ENCODE results near the gene EXD3. TPM values are rescaled to one million over a fixed set of nuclear protein-coding genes. Genes with fewer than 3 reads are reported as not detected.

EXD3 gene
- total and polyA plus RNA-seq, 2 of the 4 experiments (the other 2 are of a cell fraction), result 1.1 to 7.4 TPM

DNA sequence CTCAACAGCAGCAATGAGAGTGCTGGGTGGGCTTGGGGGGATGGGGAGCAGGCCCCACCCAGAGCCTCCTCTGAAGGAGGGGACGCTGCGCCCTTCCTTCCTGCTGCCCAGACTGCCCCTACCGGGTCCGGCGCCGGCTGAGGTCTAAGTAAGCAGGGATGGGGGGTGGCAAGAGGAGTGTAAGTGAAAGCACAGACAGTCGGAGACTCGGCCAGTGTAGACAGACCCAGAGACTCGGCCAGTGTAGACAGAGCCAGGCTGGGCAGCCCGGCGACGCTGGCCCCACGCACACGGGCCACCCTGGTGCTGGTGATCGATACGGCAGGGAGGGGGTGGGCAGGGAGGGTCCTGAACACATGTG lies 25.6 kb upstream of the EXD3 start:
- in situ Hi-C loops (cut with MboI; ENCODE audit: low sequenced_read_pairs), result no loop called here
- no peaks in the 10 kb centered on the region for H3K27me3 ChIP-seq (ENCODE audit: control insufficient read depth, insufficient read depth, low read length)
- peaks cover 4% of the 10 kb centered on the region; the same call in 1 of the 2 replicates for H4K20me1 ChIP-seq (ENCODE audit: insufficient read depth, low read length)
- dilution Hi-C loops (cut with HindIII; ENCODE audit: low sequenced_read_pairs, unreplicated experiment), result no loop called here
- DNase-seq (no peak), ATAC-seq (ENCODE audit: low read depth) (no peak)
- TF ChIP-seq RAD21 (IDR thresholded peaks at IDR 0.05; ENCODE audit: low read length) (no peak), RCOR1 (IDR thresholded peaks at IDR 0.05; ENCODE audit: insufficient replicate concordance, low read length) (no peak), MAZ (IDR thresholded peaks at IDR 0.05; ENCODE audit: borderline replicate concordance, low read depth, low read length) (no peak), FOS (IDR thresholded peaks at IDR 0.05; ENCODE audit: low read depth, low read length) (no peak), MXI1 (IDR thresholded peaks at IDR 0.05; ENCODE audit: borderline replicate concordance, low read depth, low read length) (no peak), CEBPB (IDR thresholded peaks at IDR 0.05; ENCODE audit: low read depth, low read length) (no peak), BHLHE40 (IDR thresholded peaks at IDR 0.05; ENCODE audit: low read depth, low read length) (no peak), RFX5 (IDR thresholded peaks at IDR 0.05; ENCODE audit: low read depth, low read length) (no peak), SMC3 (IDR thresholded peaks at IDR 0.05; ENCODE audit: low read depth, low read length) (no peak)
- TF ChIP-seq, protein P1, sequence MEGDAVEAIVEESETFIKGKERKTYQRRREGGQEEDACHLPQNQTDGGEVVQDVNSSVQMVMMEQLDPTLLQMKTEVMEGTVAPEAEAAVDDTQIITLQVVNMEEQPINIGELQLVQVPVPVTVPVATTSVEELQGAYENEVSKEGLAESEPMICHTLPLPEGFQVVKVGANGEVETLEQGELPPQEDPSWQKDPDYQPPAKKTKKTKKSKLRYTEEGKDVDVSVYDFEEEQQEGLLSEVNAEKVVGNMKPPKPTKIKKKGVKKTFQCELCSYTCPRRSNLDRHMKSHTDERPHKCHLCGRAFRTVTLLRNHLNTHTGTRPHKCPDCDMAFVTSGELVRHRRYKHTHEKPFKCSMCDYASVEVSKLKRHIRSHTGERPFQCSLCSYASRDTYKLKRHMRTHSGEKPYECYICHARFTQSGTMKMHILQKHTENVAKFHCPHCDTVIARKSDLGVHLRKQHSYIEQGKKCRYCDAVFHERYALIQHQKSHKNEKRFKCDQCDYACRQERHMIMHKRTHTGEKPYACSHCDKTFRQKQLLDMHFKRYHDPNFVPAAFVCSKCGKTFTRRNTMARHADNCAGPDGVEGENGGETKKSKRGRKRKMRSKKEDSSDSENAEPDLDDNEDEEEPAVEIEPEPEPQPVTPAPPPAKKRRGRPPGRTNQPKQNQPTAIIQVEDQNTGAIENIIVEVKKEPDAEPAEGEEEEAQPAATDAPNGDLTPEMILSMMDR (conservative IDR thresholded peaks at IDR 0.05; ENCODE audit: low read depth, low read length), result no peak
- TF ChIP-seq, protein P2, sequence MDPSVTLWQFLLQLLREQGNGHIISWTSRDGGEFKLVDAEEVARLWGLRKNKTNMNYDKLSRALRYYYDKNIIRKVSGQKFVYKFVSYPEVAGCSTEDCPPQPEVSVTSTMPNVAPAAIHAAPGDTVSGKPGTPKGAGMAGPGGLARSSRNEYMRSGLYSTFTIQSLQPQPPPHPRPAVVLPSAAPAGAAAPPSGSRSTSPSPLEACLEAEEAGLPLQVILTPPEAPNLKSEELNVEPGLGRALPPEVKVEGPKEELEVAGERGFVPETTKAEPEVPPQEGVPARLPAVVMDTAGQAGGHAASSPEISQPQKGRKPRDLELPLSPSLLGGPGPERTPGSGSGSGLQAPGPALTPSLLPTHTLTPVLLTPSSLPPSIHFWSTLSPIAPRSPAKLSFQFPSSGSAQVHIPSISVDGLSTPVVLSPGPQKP (IDR thresholded peaks at IDR 0.05; ENCODE audit: borderline replicate concordance, low read depth, low read length), result no peak
- no peak overlapping the region for H3K23ac ChIP-seq (ENCODE audit: low read depth, low read length)
- no peak overlapping the region for H3K18ac ChIP-seq (ENCODE audit: low read depth, low read length)
- POLR2A ChIA-PET (ENCODE audit: unreplicated experiment), result no interaction called here
- H3K4me2 ChIP-seq (ENCODE audit: low read depth, low read length), result no peak overlapping the region
- H4K91ac ChIP-seq (ENCODE audit: insufficient read depth, low read depth, low read length), result no peak overlapping the region
- no peaks in the 10 kb centered on the region for H3K9me3 ChIP-seq (ENCODE audit: control insufficient read depth, insufficient read depth, low read length)
- no peak overlapping the region for H4K8ac ChIP-seq (ENCODE audit: low read depth in 2 of 2, low read length in 2 of 2)
- H3K9ac ChIP-seq (ENCODE audit: low read depth, low read length), result no peak overlapping the region
- no peaks in the 10 kb centered on the region for H3K9me1 ChIP-seq (ENCODE audit: insufficient read depth, low read length)
- no peak overlapping the region for H2AK5ac ChIP-seq (ENCODE audit: low read depth, low read length)
- no peak overlapping the region for H2AFZ ChIP-seq (replicated peaks; ENCODE audit: low read length, poor library complexity)
- H2AK9ac ChIP-seq (replicated peaks; ENCODE audit: low read depth, low read length, poor library complexity), result no peak overlapping the region
- 77% methylated on average over 7 of the region's 16 CpGs; no CpG with 5 or more reads in 1 of the 2 experiments for WGBS, 2 experiments (ENCODE audit: extremely low coverage in 2 of 2, insufficient read length in 1 of 2)
- H3K4me1 ChIP-seq (ENCODE audit: control insufficient read depth, insufficient read depth, low read length), result peaks cover 2% of the 10 kb centered on the region; the same call in 1 of the 2 replicates
- no peak overlapping the region for H2BK20ac ChIP-seq (ENCODE audit: low read depth, low read length)
- H2BK15ac ChIP-seq (ENCODE audit: low read depth, low read length), result no peak overlapping the region
- H4K5ac ChIP-seq (ENCODE audit: low read depth, low read length), result no peak overlapping the region
- intact Hi-C loops (cut with micrococcal nuclease), result no loop called here
- no peak overlapping the region for H2BK5ac ChIP-seq (ENCODE audit: low read depth, low read length, poor library complexity, severe bottlenecking)
- no peak overlapping the region for H3K4ac ChIP-seq (ENCODE audit: low read depth, low read length)
- no TSS peak for BruUV-seq (replicated peaks)
- H3K79me1 ChIP-seq (ENCODE audit: low read depth in 1 of 2, low read length in 2 of 2), result peaks cover 0 to under 1% of the 10 kb centered on the region in 2 experiments; a peak in 1 of 4 replicates
- no peak overlapping the region for H3K27ac ChIP-seq (ENCODE audit: insufficient read depth, low read length)
- H3K36me3 ChIP-seq (ENCODE audit: control insufficient read depth, insufficient read depth, low read length), result peaks cover 27% of the 10 kb centered on the region
- CTCF ChIA-PET, result no interaction called here
- H3K56ac ChIP-seq (ENCODE audit: extremely low read depth, insufficient read depth, low read length), result no peak overlapping the region
- no peak overlapping the region for H3K14ac ChIP-seq (replicated peaks; ENCODE audit: low read depth, low read length)
- H2BK120ac ChIP-seq (ENCODE audit: low read depth, low read length), result no peak overlapping the region
- no peak overlapping the region for H3K4me3 ChIP-seq (ENCODE audit: insufficient read depth, low read depth, low read length)

All from IMR-90 (cell line).